Liver (tissue), 9 donors: ENCODE results near the gene GNAT2. TPM values are rescaled to one million over a fixed set of nuclear protein-coding genes. Genes with fewer than 3 reads are reported as not detected.

Experiments used
- DNase-seq: peaks from one replicate; pipeline ENCODE4 v3.0.0-alpha.2; 2017; ENCODE audit warnings: low spot score
- H3K27ac ChIP-seq, 2 donors: one replicate each; pipeline ENCODE4 v1.7.0; 2013; ENCODE audit warnings: inconsistent platforms in 2 of 2, low read length in 2 of 2, control low read depth in 1 of 2, low read depth in 1 of 2, mild to moderate bottlenecking in 1 of 2
- H3K27me3 ChIP-seq, 4 donors: one replicate each; pipeline versions ENCODE4 v1.6.1 to v1.7.0; 2013; ENCODE audit warnings: low read length in 3 of 4, inconsistent platforms in 1 of 4, mild to moderate bottlenecking in 1 of 4, moderate library complexity in 1 of 4; ENCODE audit not compliant: control insufficient read depth in 4 of 4, insufficient read depth in 4 of 4
- H3K36me3 ChIP-seq, 4 donors: one replicate each; pipeline versions ENCODE4 v1.6.1 to v1.7.0; 2013; ENCODE audit warnings: low read length in 3 of 4, mild to moderate bottlenecking in 3 of 4, low read depth in 1 of 4, moderate library complexity in 1 of 4; ENCODE audit not compliant: control insufficient read depth in 4 of 4, insufficient read depth in 3 of 4
- H3K4me1 ChIP-seq, 4 donors: one replicate each; pipeline versions ENCODE4 v1.6.1 to v1.7.0; 2013; ENCODE audit warnings: low read length in 3 of 4, mild to moderate bottlenecking in 3 of 4, moderate library complexity in 1 of 4; ENCODE audit not compliant: control insufficient read depth in 4 of 4, insufficient read depth in 4 of 4
- H3K4me3 ChIP-seq, 3 donors: one replicate each; pipeline versions ENCODE4 v1.6.1 to v1.7.0; 2013; ENCODE audit warnings: low read length in 3 of 3, control low read depth in 1 of 3, low read depth in 1 of 3, mild to moderate bottlenecking in 1 of 3
- H3K9ac ChIP-seq, 2 donors: one replicate each; pipeline ENCODE4 v1.7.0; 2013; ENCODE audit warnings: low read length in 2 of 2, mild to moderate bottlenecking in 2 of 2, moderate library complexity in 2 of 2, control low read depth in 1 of 2, low read depth in 1 of 2
- H3K9me3 ChIP-seq, 4 donors: one replicate each; pipeline versions ENCODE4 v1.6.1 to v1.7.0; 2013; ENCODE audit warnings: low read length in 3 of 4; ENCODE audit not compliant: control insufficient read depth in 4 of 4
- CTCF ChIP-seq: fragments of 150-350 bp; IDR thresholded peaks from 2 replicates; pipeline ENCODE4 v1.5.1; 2017; ENCODE audit warnings: improper control_type of control experiment, low read depth, low read length; ENCODE audit not compliant: missing input control
- EGR1 ChIP-seq, 2 donors: IDR thresholded peaks; 2 replicates each; pipeline ENCODE4 v1.6.1; 2016 to 2018; ENCODE audit warnings: antibody characterized with exemption in 2 of 2, low read depth in 2 of 2
- FOXA1 ChIP-seq: IDR thresholded peaks from 2 replicates; pipeline ENCODE4 v1.6.1; 2016; ENCODE audit warnings: antibody characterized with exemption
- FOXA2 ChIP-seq: IDR thresholded peaks from 2 replicates; pipeline ENCODE4 v1.6.1; 2016; ENCODE audit warnings: antibody characterized with exemption
- GABPA ChIP-seq, 2 donors: IDR thresholded peaks in 1 of 2; conservative IDR thresholded peaks in 1 of 2; 2 replicates each; pipeline ENCODE4 v1.6.1; 2016; ENCODE audit warnings: antibody characterized with exemption in 2 of 2, mild to moderate bottlenecking in 1 of 2, moderate library complexity in 1 of 2
- HNF4A ChIP-seq, 2 donors: conservative IDR thresholded peaks; 2 replicates each; pipeline ENCODE4 v1.6.1; 2016; ENCODE audit warnings: antibody characterized with exemption in 2 of 2, mild to moderate bottlenecking in 2 of 2
- HNF4G ChIP-seq: IDR thresholded peaks from 2 replicates; pipeline ENCODE4 v1.6.1; 2016; ENCODE audit warnings: antibody characterized with exemption
- JUND ChIP-seq, 2 donors: IDR thresholded peaks; 2 replicates each; pipeline ENCODE4 v1.6.1; 2016; ENCODE audit warnings: antibody characterized with exemption in 2 of 2
- MAX ChIP-seq: IDR thresholded peaks from 2 replicates; pipeline ENCODE4 v1.6.1; 2016; ENCODE audit warnings: antibody characterized with exemption
- NR2F2 ChIP-seq: IDR thresholded peaks from 2 replicates; pipeline ENCODE4 v1.6.1; 2016; ENCODE audit warnings: antibody characterized with exemption
- RAD21 ChIP-seq, 2 donors: IDR thresholded peaks; 2 replicates each; pipeline ENCODE4 v1.6.1; 2016; ENCODE audit warnings: antibody characterized with exemption in 2 of 2, mild to moderate bottlenecking in 2 of 2
- REST ChIP-seq: IDR thresholded peaks from 2 replicates; pipeline ENCODE4 v1.6.1; 2016; ENCODE audit warnings: antibody characterized with exemption, mild to moderate bottlenecking
- RXRA ChIP-seq, 2 donors: IDR thresholded peaks; 2 replicates each; pipeline ENCODE4 v1.6.1; 2017 to 2018; ENCODE audit warnings: antibody characterized with exemption in 2 of 2, mild to moderate bottlenecking in 1 of 2
- SP1 ChIP-seq: IDR thresholded peaks from 2 replicates; pipeline ENCODE4 v1.6.1; 2018; ENCODE audit warnings: antibody characterized with exemption, mild to moderate bottlenecking
- TAF1 ChIP-seq: conservative IDR thresholded peaks from 2 replicates; pipeline ENCODE4 v1.6.1; 2016; ENCODE audit warnings: antibody characterized with exemption, mild to moderate bottlenecking
- YY1 ChIP-seq: IDR thresholded peaks from 2 replicates; pipeline ENCODE4 v1.6.1; 2016; ENCODE audit warnings: antibody characterized with exemption, mild to moderate bottlenecking
- WGBS: extraction: QIAGEN DNeasy Blood & Tissue Kit; methylation state at CpG from one replicate; pipeline ENCODE4 v1.1.7; 2013; 5-methylcytosine and 5-hydroxymethylcytosine counted together
- polyA plus RNA-seq, 2 donors: library from polyadenylated mRNA; stranded (reverse) in 1 of 2; unstranded in 1 of 2; fragments of 200-250 nt in 1 of 2; fragments of >200 nt in 1 of 2; fragmentation: Nextera tagmentation in 1 of 2; extraction: Ambion mirVana in 1 of 2; gene quantifications; one replicate each; pipeline versions ENCODE4 v1.2.1 to v1.2.3, GENCODE V29; 2013 to 2015
- total RNA-seq, 2 donors: library from RNA; depleted of rRNA; stranded (reverse); fragments of >200 nt; gene quantifications; one replicate each; pipeline ENCODE4 v1.2.3, GENCODE V29; 2014
- donor health status: healthy.
- donor health status: healthy.
- donor health status: healthy.
- donor health status: healthy.
- donor health status: healthy.

The GNAT2 gene
- total and polyA plus RNA-seq, 4 donors = 0.09 to 0.17 (median 0.17) TPM; not detected in 1

GRCh38 chr1:109658533-109659042, 39.2 kb upstream of the GNAT2 start:
- Histone ChIP-seq H3K27ac (no peak overlapping the region), H3K36me3 (peaks cover 0 to 24% (median 8%) of the 10 kb centered on the region in 4 donors), H3K4me1 (peaks cover 6 to 21% (median 13%) of the 10 kb centered on the region in 4 donors)

GRCh38 chr1:109657970-109658369, 38.6 kb upstream of the GNAT2 start:
- Histone ChIP-seq H3K9ac (no peak overlapping the region), H3K4me3 (no peak overlapping the region), H3K9me3 (no peaks in the 10 kb centered on the region), H3K36me3 (peaks cover 0 to 24% (median 8%) of the 10 kb centered on the region in 4 donors), H3K27ac (no peak overlapping the region), H3K4me1 (peaks cover 6 to 21% (median 13%) of the 10 kb centered on the region in 4 donors), H3K27me3 (no peaks in the 10 kb centered on the region)
- no peak for DNase-seq
- TF ChIP-seq MAX (no peak), YY1 (no peak), TAF1 (no peak), RAD21 (IDR thresholded peaks at IDR 0.05) (no peak)
- WGBS = 82% methylated on average over 7 of the region's 7 CpGs

More at GRCh38 chr1:109658533-109659042, 39.2 kb upstream of the GNAT2 start:
- WGBS = 60% methylated on average over 3 of the region's 3 CpGs
- no peak for TF ChIP-seq FOXA2
- no peak for TF ChIP-seq REST
- no peak for TF ChIP-seq SP1
- no peak for TF ChIP-seq EGR1 (IDR thresholded peaks at IDR 0.05; ENCODE audit: low read depth in 2 of 2)
- no peak for TF ChIP-seq GABPA (IDR thresholded peaks at IDR 0.05 in 1 of 2, conservative IDR thresholded peaks at IDR 0.05 in 1 of 2)
- TF ChIP-seq FOXA1 = no peak
- no peak for TF ChIP-seq YY1
- no peak for TF ChIP-seq TAF1
- TF ChIP-seq RAD21 (IDR thresholded peaks at IDR 0.05) = no peak
- TF ChIP-seq NR2F2 = no peak
- no peak for TF ChIP-seq MAX
- TF ChIP-seq JUND (IDR thresholded peaks at IDR 0.05) = no peak
- no peak for TF ChIP-seq HNF4A (conservative IDR thresholded peaks at IDR 0.05)
- no peak for TF ChIP-seq RXRA (IDR thresholded peaks at IDR 0.05)
- no peak for TF ChIP-seq HNF4G
- no peak for TF ChIP-seq CTCF
- no peak for DNase-seq
- Histone ChIP-seq H3K27me3 (no peaks in the 10 kb centered on the region), H3K9ac (no peak overlapping the region), H3K9me3 (no peaks in the 10 kb centered on the region), H3K4me3 (no peak overlapping the region)
